Skeletal muscle satellite cell (primary cell): Measurements from ENCODE around the gene MADD. TPM values are rescaled to one million over a fixed set of nuclear protein-coding genes. Genes with fewer than 3 reads are reported as not detected.

Source experiments
- H3K27me3 ChIP-seq: 2 replicates; pipeline ENCODE4 v1.7.0; 2013; ENCODE audit warnings: low read length; ENCODE audit not compliant: control insufficient read depth, insufficient read depth
- H3K36me3 ChIP-seq: 2 replicates; pipeline ENCODE4 v1.7.0; 2013; ENCODE audit warnings: mild to moderate bottlenecking, control low read depth, low read length; ENCODE audit not compliant: insufficient read depth
- H3K4me1 ChIP-seq: 2 replicates; pipeline ENCODE4 v1.7.0; 2013; ENCODE audit warnings: low read length; ENCODE audit not compliant: control insufficient read depth, insufficient read depth
- H3K4me2 ChIP-seq: 2 replicates; pipeline ENCODE4 v1.7.0; 2013; ENCODE audit warnings: mild to moderate bottlenecking, low read length
- H3K4me3 ChIP-seq: 2 replicates; pipeline ENCODE4 v1.7.0; 2013; ENCODE audit warnings: low read length
- H3K9ac ChIP-seq: 2 replicates; pipeline ENCODE4 v1.7.0; 2013; ENCODE audit warnings: mild to moderate bottlenecking, low read depth, low read length, moderate library complexity
- H3K9me3 ChIP-seq: replicated peaks from 2 replicates; pipeline ENCODE4 v1.7.0; 2013; ENCODE audit warnings: mild to moderate bottlenecking, control low read depth, low read length
- total RNA-seq: library from RNA; depleted of rRNA; stranded (reverse); fragments of >200 nt; gene quantifications from 2 replicates; pipeline ENCODE4 v1.2.3, GENCODE V29; 2012; rRNA removed

The MADD gene
- 8.1 and 13.1 TPM in 2 replicates for total RNA-seq

DNA sequence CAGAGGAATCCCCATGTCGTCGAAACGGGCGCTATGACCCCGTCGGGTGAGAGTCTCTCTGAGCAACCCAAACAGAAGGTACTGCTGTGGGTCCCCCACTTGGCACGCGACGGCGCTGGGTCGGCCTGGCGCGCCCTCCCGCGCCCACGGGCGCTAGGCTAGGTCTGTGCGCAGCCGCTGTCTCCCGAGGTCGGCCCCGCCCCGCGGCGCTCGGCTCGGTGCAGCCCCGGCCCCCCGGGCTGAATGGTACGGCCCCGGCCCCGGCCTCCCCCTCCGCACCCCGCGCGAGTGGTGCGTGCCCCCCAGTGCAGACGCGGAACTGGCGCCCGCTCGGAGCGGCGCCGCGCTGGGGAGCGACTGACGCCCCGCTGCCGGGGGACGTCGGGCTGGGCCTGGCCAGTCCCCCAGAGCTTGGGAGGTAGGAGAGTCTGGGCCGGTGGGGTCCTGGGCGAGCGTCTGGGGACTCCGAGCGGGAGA, at the start of gene MADD:
TSS of gene MADD (plus strand) at position 305 of the 477 bp plus-strand sequence.
- no peaks in the 10 kb centered on the region for H3K9me3 ChIP-seq
- peaks cover 10% of the 10 kb centered on the region for H3K36me3 ChIP-seq
- peak within 1 kb of the TSS; percentile 89 for H3K9ac ChIP-seq
- H3K4me3 ChIP-seq, result peak within 1 kb of the TSS; percentile 89
- peak within 1 kb of the TSS; percentile 92 for H3K4me2 ChIP-seq
- H3K4me1 ChIP-seq, result peaks cover 38% of the 10 kb centered on the region
- no peaks in the 10 kb centered on the region for H3K27me3 ChIP-seq

GRCh38 chr11:47220401-47220821, 49.5 kb upstream of the MADD start:
- Histone ChIP-seq H3K4me1 (peaks cover 32% of the 10 kb centered on the region), H3K36me3 (peaks cover 16% of the 10 kb centered on the region), H3K4me2 (peak overlapping the region; percentile 37), H3K27me3 (no peaks in the 10 kb centered on the region), H3K9me3 (no peaks in the 10 kb centered on the region), H3K4me3 (no peak overlapping the region), H3K9ac (no peak overlapping the region)

DNA sequence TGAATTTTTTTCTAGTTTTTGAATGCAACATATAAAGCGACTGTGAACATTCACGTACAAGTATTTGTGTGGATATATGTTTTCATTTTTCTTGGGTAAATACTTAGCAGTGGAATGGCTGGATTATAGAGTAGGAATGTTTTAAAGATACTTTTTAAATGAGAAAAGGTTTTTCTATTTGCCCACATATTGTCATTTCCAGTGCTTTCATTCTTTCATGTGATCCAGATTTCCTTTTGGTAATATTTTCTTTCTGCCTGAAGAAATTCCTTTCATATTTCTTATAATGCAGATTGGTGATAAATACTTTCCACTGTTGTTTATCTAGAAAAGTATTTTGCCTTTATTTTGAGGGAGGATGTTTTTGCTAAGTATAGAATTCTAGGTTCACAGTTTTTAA, 47.2 kb upstream of the MADD start:
- Histone ChIP-seq H3K4me1 (peaks cover 18% of the 10 kb centered on the region), H3K27me3 (no peaks in the 10 kb centered on the region), H3K36me3 (peaks cover 32% of the 10 kb centered on the region), H3K4me2 (no peak overlapping the region), H3K4me3 (no peak overlapping the region), H3K9ac (no peak overlapping the region), H3K9me3 (no peaks in the 10 kb centered on the region)

GRCh38 chr11:47225552-47226400, 44.2 kb upstream of the MADD start:
- Histone ChIP-seq H3K4me1 (peaks cover 2% of the 10 kb centered on the region), H3K27me3 (no peaks in the 10 kb centered on the region), H3K4me2 (no peak overlapping the region), H3K9me3 (no peaks in the 10 kb centered on the region), H3K9ac (no peak overlapping the region), H3K36me3 (peaks cover 34% of the 10 kb centered on the region), H3K4me3 (no peak overlapping the region)

DNA sequence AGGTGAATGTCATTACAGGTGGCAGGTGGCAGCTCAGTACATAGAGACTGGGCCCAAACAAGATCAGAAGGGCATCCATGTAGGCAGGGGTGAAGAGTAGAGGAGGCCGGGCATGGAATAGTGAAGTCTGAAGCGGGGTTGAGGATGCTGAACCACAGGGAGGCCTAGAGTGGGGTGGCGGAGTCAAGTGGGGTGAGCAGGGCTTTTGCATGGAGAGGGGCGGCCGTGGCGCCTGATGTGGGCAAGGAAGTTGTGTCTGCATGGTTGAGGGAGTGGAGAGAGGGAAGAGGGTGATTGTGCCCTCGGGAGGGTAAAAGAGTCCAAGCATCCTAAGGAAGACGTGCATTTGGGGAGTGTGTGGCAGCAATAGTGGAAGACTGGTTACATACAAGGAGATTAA, 40.8 kb upstream of the MADD start:
- no peaks in the 10 kb centered on the region for H3K27me3 ChIP-seq

DNA sequence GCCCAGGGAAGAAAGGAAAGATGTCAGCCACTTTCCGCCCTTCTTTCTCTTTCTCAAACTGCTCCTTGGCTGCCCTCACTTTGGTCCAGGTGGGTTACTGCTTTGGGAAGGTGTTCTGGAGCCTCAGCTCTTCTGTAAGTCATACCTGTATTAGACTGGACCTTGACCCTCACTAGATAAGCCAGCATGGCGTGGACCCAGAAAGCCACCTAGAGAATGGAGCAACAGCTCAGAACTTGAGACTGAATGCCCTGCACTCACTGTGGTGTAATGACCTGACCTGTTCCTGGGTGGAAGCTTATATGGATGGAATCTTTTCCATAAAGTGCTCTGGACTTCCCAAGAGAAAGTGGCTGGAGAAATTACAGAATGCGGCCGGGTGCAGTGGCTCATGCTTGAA, 36.9 kb upstream of the MADD start:
- Histone ChIP-seq H3K9ac (no peak overlapping the region), H3K36me3 (peaks cover 30% of the 10 kb centered on the region), H3K27me3 (no peaks in the 10 kb centered on the region), H3K9me3 (no peaks in the 10 kb centered on the region), H3K4me3 (no peak overlapping the region), H3K4me2 (no peak overlapping the region), H3K4me1 (peaks cover 21% of the 10 kb centered on the region)

More for the DNA sequence above, 40.8 kb upstream of the MADD start:
- Histone ChIP-seq H3K9me3 (no peaks in the 10 kb centered on the region), H3K4me1 (peaks cover 7% of the 10 kb centered on the region), H3K4me3 (no peak overlapping the region), H3K4me2 (no peak overlapping the region), H3K36me3 (peaks cover 39% of the 10 kb centered on the region), H3K9ac (no peak overlapping the region)

- H3K4me1 ChIP-seq, result peaks cover 21% of the 10 kb centered on the region
- H3K4me3 ChIP-seq, result no peak overlapping the region
- H3K36me3 ChIP-seq, result peaks cover 36% of the 10 kb centered on the region
- peak overlapping the region; percentile 66 for H3K4me2 ChIP-seq
- H3K27me3 ChIP-seq, result no peaks in the 10 kb centered on the region
- H3K9me3 ChIP-seq, result no peaks in the 10 kb centered on the region
- H3K9ac ChIP-seq, result peak overlapping the region; percentile 67
These were observed 35.8 kb upstream of the MADD start for GRCh38 chr11:47233989-47234668.

DNA sequence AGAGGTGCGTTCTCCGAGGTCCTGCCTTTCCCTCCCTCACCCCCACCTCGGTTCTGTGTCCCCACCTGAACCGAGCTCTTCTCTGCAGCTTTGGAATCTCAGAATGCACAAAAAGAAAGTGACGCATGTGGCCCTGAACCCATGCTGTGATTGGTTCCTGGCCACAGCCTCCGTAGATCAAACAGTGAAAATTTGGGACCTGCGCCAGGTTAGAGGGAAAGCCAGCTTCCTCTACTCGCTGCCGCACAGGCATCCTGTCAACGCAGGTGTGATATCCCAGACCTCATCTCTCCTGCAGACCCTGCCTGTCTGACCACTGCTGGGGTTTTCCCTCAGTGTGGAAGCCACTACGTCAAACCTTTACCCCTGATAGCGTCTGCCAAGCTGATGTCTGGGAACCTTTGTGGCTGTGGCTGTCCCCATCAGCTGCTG, 35.2 kb upstream of the MADD start:
- Histone ChIP-seq H3K4me1 (peaks cover 21% of the 10 kb centered on the region), H3K27me3 (no peaks in the 10 kb centered on the region), H3K9ac (no peak overlapping the region), H3K36me3 (peaks cover 37% of the 10 kb centered on the region), H3K4me2 (peak overlapping the region; percentile 66), H3K9me3 (no peaks in the 10 kb centered on the region), H3K4me3 (no peak overlapping the region)

- Histone ChIP-seq H3K9me3 (no peaks in the 10 kb centered on the region), H3K27me3 (no peaks in the 10 kb centered on the region), H3K36me3 (peaks cover 42% of the 10 kb centered on the region)
These were observed 34.8 kb upstream of the MADD start for GRCh38 chr11:47235163-47235562.

GRCh38 chr11:47236482-47236881, 33.5 kb upstream of the MADD start:
- Histone ChIP-seq H3K4me1 (peaks cover 22% of the 10 kb centered on the region), H3K9ac (no peak overlapping the region), H3K4me2 (no peak overlapping the region), H3K36me3 (peaks cover 46% of the 10 kb centered on the region), H3K4me3 (no peak overlapping the region), H3K9me3 (no peaks in the 10 kb centered on the region), H3K27me3 (no peaks in the 10 kb centered on the region)

More at GRCh38 chr11:47235163-47235562, 34.8 kb upstream of the MADD start:
- Histone ChIP-seq H3K4me2 (no peak overlapping the region), H3K9ac (no peak overlapping the region), H3K4me3 (no peak overlapping the region), H3K4me1 (peaks cover 21% of the 10 kb centered on the region)

DNA sequence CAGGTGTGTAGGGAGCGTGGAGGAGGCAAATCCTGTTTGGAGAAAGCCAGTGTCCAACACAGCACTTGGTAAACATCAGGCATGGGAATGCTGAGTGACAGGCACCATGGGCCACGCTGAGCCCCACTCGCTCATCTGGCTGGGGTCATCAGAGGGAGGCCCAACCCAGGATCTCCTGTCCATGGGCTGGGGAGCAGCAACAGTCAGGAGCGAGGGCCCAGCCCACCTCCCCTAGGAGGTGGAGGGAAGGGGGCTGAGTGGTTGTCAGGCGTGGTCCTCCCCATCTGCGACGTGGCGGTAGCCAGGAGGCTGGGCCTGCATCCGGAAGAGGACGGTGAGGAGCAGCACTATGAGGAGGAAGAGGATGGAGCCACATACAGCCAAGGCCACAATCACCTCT, 30.1 kb upstream of the MADD start:
- Histone ChIP-seq H3K27me3 (no peaks in the 10 kb centered on the region), H3K9ac (no peak overlapping the region), H3K4me3 (no peak overlapping the region), H3K4me1 (peaks cover 16% of the 10 kb centered on the region), H3K9me3 (no peaks in the 10 kb centered on the region), H3K36me3 (peaks cover 52% of the 10 kb centered on the region), H3K4me2 (no peak overlapping the region)
